ENCODE measurements around the gene ATG101. TPM values are rescaled to one million over a fixed set of nuclear protein-coding genes. Genes with fewer than 3 reads are reported as not detected.

The ATG101 gene
- 30.7 TPM for total RNA-seq

GRCh38 chr12:52069327-52070184, at the start of gene ATG101:
Gene ATG101, plus strand, starts transcription at chr12:52069978. Its CDS starts 3,673 bp downstream, at chr12:52073651.

GRCh38 chr12:52050758-52051541, 18.8 kb upstream of the ATG101 start, which contains the start of gene NR4A1:
Gene NR4A1, plus strand, starts transcription at chr12:52051442. Its CDS starts 2,887 bp downstream, at chr12:52054329.

GRCh38 chr12:52079576-52080402, 10.0 kb downstream of the ATG101 start, which contains the start of gene SMIM41:
Gene SMIM41, plus strand, starts transcription at chr12:52079704. Its CDS starts 76 bp downstream, at chr12:52079780.

Other genes starting within 250 kb of the ATG101 start
- gene FIGNL2, start 221.3 kb upstream of the ATG101 start, total RNA-seq: 1.2 TPM
- gene ANKRD33, start 181.9 kb upstream of the ATG101 start, total RNA-seq: not detected
- gene ACVRL1, start 162.5 kb upstream of the ATG101 start, total RNA-seq: 8.8 TPM
- gene ACVR1B, start 118.3 kb upstream of the ATG101 start, total RNA-seq: 48.0 TPM
- gene TAMALIN, start 63.0 kb upstream of the ATG101 start, total RNA-seq: 3.2 TPM
- gene NR4A1, start 18.5 kb upstream of the ATG101 start, total RNA-seq: 11.1 TPM
- not detected for gene SMIM41, start 9.7 kb downstream of the ATG101 start, total RNA-seq
- gene KRT80, start 122.0 kb downstream of the ATG101 start, total RNA-seq: not detected
- not detected for gene KRT7, start 163.3 kb downstream of the ATG101 start, total RNA-seq
- 0.46 TPM for gene KRT86, start 204.7 kb downstream of the ATG101 start, total RNA-seq
- 0.23 TPM for gene KRT81, start 221.6 kb downstream of the ATG101 start, total RNA-seq

Data from diencephalon (tissue), 1 donor.